NB4 (cell line): ENCODE results near the gene CNTNAP2.
A peak's percentile ranks its signal among the peaks of the same experiment; 100 is the strongest.

Experiments
- DNase-seq: peaks from one replicate; pipeline ENCODE4 v3.0.0; 2010; ENCODE audit warnings: low read depth
- H3K4me3 ChIP-seq: one replicate; pipeline ENCODE4 v1.5.1; 2011; ENCODE audit warnings: mild to moderate bottlenecking, low read depth, low read length, moderate library complexity
- CTCF ChIP-seq: IDR thresholded peaks from one replicate; pipeline ENCODE4 v1.5.1; 2012; ENCODE audit warnings: low read depth, low read length
- MAX ChIP-seq: IDR thresholded peaks from 2 replicates; pipeline ENCODE4 v1.6.1; 2011; ENCODE audit warnings: low read depth, low read length
- MYC ChIP-seq: IDR thresholded peaks from 2 replicates; pipeline ENCODE4 v1.6.1; 2011; ENCODE audit warnings: low read depth, low read length
- POLR2A ChIP-seq: IDR thresholded peaks from 2 replicates; pipeline ENCODE4 v1.6.1; 2011; ENCODE audit warnings: mild to moderate bottlenecking; ENCODE audit not compliant: insufficient read length; ENCODE audit errors: extremely low read depth

CNTNAP2 gene

GRCh38 chr7:146754385-146754784 is 637.8 kb downstream of the CNTNAP2 start:
- TF ChIP-seq MYC (no peak), MAX (no peak), CTCF (no peak), POLR2A (no peak)
- H3K4me3 ChIP-seq = no peak overlapping the region
- DNase-seq = no peak

- H3K4me3 ChIP-seq = no peak overlapping the region
- no peak for DNase-seq
- no peak for TF ChIP-seq POLR2A
- no peak for TF ChIP-seq CTCF
- no peak for TF ChIP-seq MAX
- TF ChIP-seq MYC = no peak
Observed at GRCh38 chr7:146755585-146755984, 639.0 kb downstream of the CNTNAP2 start.

GRCh38 chr7:146764458-146764857 is 647.9 kb downstream of the CNTNAP2 start:
- H3K4me3 ChIP-seq = no peak overlapping the region
- TF ChIP-seq MAX (no peak), CTCF (no peak), MYC (no peak), POLR2A (no peak)
- DNase-seq = no peak

GRCh38 chr7:146768957-146769356 is 652.4 kb downstream of the CNTNAP2 start:
- DNase-seq = no peak
- H3K4me3 ChIP-seq = no peak overlapping the region
- no peak for TF ChIP-seq POLR2A
- no peak for TF ChIP-seq MYC
- TF ChIP-seq CTCF = no peak
- TF ChIP-seq MAX = no peak

GRCh38 chr7:146772601-146773000 is 656.0 kb downstream of the CNTNAP2 start:
- TF ChIP-seq CTCF (peak; percentile 60), MAX (no peak)
- no peak overlapping the region for H3K4me3 ChIP-seq
- DNase-seq = peak; percentile 47

GRCh38 chr7:146773506-146773905 is 656.9 kb downstream of the CNTNAP2 start:
- DNase-seq = no peak
- TF ChIP-seq CTCF (no peak), MYC (no peak), MAX (no peak), POLR2A (no peak)
- H3K4me3 ChIP-seq = no peak overlapping the region
